Spleen (tissue), 7 donors: ENCODE results near the gene MAML1.
A peak's percentile ranks its signal among the peaks of the same experiment; 100 is the strongest.

ENCODE experiments used
- CTCF ChIP-seq, 11 experiments: fragments of 200-600 bp in 7 of 11; fragments of 450-650 bp in 4 of 11; sonication (generic) in 4 of 11; IDR thresholded peaks in 8 of 11; conservative IDR thresholded peaks in 3 of 11; 1 replicate in 7 of 11; 2 replicates in 4 of 11; pipeline versions ENCODE4 v1.4.0 to v1.8.0; 2016 to 2021; ENCODE audit warnings: antibody characterized with exemption in 11 of 11, inconsistent platforms in 4 of 11, mild to moderate bottlenecking in 1 of 11
- POLR2A ChIP-seq, 3 donors: fragments of 450-650 bp; IDR thresholded peaks; one replicate each; pipeline ENCODE4 v1.5.1; 2017; ENCODE audit warnings: antibody characterized with exemption in 3 of 3, mild to moderate bottlenecking in 1 of 3
- POLR2AphosphoS5 ChIP-seq, 3 donors: sonication (generic); formaldehyde crosslinking; IDR thresholded peaks; one replicate each; pipeline ENCODE4 v1.5.1; 2017; ENCODE audit warnings: antibody characterized with exemption in 3 of 3
- donor health status: DM: no; HTN: no; CAD: no; lungs with moderate emphysema.
- donor health status: DM: no; HTN: no; CAD: no.
- donor health status: DM: no; HTN: no; CAD: no.

- TF ChIP-seq CTCF (IDR thresholded peaks at IDR 0.05 in 8 of 11, conservative IDR thresholded peaks at IDR 0.05 in 3 of 11) (peak in 5 of 11 experiments; percentile 16 to 50 (median 41)), POLR2A (IDR thresholded peaks at IDR 0.05) (peak in 2 of 3 donors; percentile 80 to 85), POLR2AphosphoS5 (IDR thresholded peaks at IDR 0.05) (peak in 1 of 3 donors; percentile 96)
Observed at GRCh38 chr5:179697993-179698934, 34.4 kb upstream of the MAML1 start.
